ENCODE results near the gene NHS. TPM values are rescaled to one million over a fixed set of nuclear protein-coding genes. Genes with fewer than 3 reads are reported as not detected.

NHS gene
- total RNA-seq, 1 donor from 2014 or later, result 14.9 TPM

DNA sequence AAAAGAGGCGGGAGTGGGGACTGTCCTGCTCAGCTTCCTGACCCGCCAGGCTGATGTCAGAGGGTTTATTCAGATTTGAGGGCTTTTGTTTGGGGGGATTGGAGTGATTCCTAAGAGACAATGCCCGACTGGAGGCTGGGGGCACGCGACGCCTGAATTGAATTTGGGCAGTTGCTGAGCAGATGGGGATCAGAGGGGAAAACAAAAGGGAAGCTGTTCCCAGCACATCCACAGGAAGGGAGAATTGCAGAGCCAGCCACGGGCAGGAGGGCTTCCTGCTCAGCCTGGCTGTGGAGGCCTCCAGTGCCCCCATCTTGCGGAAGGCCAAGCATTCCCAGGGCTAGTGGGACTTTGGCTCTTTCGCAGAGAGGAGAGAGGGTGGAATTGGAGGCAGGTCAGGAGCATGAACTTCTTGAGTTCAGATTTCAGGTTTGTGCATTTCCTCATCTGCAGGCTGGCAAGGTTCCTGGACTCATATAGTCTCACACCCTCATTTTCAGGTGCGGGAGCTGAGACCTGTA is 162.8 kb downstream of the NHS start:
- Mint-ChIP-seq H3K27ac (ENCODE audit: unreplicated experiment) (no peak overlapping the region), H3K4me3 (ENCODE audit: unreplicated experiment) (no peak overlapping the region), H3K9me3 (ENCODE audit: low read depth) (no peaks in the 10 kb centered on the region), H3K27me3 (ENCODE audit: low read depth) (no peaks in the 10 kb centered on the region), H3K4me1 (ENCODE audit: low read depth) (no peaks in the 10 kb centered on the region), H3K36me3 (ENCODE audit: low read depth) (no peaks in the 10 kb centered on the region)
- DNase-seq (ENCODE audit: low spot score), result no peak
- TF ChIP-seq, protein P1, sequence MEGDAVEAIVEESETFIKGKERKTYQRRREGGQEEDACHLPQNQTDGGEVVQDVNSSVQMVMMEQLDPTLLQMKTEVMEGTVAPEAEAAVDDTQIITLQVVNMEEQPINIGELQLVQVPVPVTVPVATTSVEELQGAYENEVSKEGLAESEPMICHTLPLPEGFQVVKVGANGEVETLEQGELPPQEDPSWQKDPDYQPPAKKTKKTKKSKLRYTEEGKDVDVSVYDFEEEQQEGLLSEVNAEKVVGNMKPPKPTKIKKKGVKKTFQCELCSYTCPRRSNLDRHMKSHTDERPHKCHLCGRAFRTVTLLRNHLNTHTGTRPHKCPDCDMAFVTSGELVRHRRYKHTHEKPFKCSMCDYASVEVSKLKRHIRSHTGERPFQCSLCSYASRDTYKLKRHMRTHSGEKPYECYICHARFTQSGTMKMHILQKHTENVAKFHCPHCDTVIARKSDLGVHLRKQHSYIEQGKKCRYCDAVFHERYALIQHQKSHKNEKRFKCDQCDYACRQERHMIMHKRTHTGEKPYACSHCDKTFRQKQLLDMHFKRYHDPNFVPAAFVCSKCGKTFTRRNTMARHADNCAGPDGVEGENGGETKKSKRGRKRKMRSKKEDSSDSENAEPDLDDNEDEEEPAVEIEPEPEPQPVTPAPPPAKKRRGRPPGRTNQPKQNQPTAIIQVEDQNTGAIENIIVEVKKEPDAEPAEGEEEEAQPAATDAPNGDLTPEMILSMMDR (IDR thresholded peaks at IDR 0.05), result no peak

DNA sequence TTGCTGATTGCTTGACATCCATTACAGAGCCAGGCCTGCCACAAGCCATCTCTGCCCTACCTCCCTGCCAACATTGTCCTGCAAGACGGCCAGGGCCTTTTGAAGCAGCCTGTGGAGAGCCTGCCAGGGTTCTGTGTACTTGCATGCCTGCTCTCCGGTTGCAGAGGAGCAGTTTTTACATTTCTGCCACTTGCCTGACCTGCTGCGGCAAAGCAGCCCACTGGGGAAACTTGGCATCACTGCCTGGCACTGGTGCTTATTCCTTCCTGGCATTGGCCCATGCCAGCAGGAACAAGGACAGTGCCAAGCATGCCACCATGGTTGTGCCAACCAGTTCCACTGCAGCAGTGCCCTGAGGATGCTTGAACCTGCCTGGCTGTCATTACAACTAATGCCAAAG is 167.1 kb downstream of the NHS start:
- no peak overlapping the region for H3K4me3 Mint-ChIP-seq (ENCODE audit: unreplicated experiment)
- no peaks in the 10 kb centered on the region for H3K9me3 Mint-ChIP-seq (ENCODE audit: low read depth)
- no peaks in the 10 kb centered on the region for H3K36me3 Mint-ChIP-seq (ENCODE audit: low read depth)
- peaks cover 8% of the 10 kb centered on the region for H3K4me1 Mint-ChIP-seq (ENCODE audit: low read depth)
- H3K27me3 Mint-ChIP-seq (ENCODE audit: low read depth), result no peaks in the 10 kb centered on the region
- TF ChIP-seq, protein P1 (IDR thresholded peaks at IDR 0.05), result no peak
- no peak overlapping the region for H3K27ac Mint-ChIP-seq (ENCODE audit: unreplicated experiment)
- DNase-seq (ENCODE audit: low spot score), result no peak

DNA sequence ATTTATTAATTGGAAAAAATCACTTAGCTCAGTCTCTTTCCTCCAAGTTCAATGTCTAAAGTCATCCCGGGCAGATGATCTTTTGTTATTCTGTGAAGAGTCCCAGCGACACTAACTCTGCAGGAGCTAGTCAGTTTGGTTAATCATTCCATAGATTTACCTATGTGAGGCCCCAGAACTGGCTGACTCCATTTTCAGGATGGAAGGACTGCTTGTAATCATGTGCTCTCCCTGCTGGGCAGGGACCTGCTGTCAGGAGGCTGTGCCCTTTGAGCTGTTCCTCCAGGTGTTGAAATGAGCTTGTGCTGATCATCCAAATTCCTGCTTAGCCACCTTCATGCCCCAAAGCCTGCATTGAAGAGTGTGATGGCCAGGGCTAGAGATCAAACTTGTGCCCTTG is 169.8 kb downstream of the NHS start:
- no peak for DNase-seq (ENCODE audit: low spot score)
- H3K9me3 Mint-ChIP-seq (ENCODE audit: low read depth), result no peaks in the 10 kb centered on the region
- H3K4me1 Mint-ChIP-seq (ENCODE audit: low read depth), result peaks cover 35% of the 10 kb centered on the region
- H3K27ac Mint-ChIP-seq (ENCODE audit: unreplicated experiment), result no peak overlapping the region
- no peak overlapping the region for H3K4me3 Mint-ChIP-seq (ENCODE audit: unreplicated experiment)
- H3K27me3 Mint-ChIP-seq (ENCODE audit: low read depth), result no peaks in the 10 kb centered on the region
- no peaks in the 10 kb centered on the region for H3K36me3 Mint-ChIP-seq (ENCODE audit: low read depth)
- TF ChIP-seq, protein P1 (IDR thresholded peaks at IDR 0.05), result no peak

DNA sequence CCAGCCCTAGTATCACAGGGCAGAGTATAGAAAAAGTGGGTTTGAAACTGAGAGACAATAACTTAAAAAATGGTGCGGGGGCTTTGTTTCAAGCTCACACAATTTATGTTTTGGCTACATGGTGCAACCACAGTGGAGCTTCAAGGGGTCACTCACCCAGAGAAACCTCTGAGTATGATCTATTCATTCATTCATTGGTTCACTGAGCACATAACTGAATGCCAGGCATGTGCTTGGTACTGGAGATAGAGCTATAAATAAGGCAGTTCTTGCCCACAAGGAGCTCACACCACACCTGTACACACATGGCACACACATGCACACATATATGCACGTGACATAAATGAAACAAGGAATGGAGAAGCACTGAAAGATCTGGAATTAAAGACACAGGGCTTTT is 171.4 kb downstream of the NHS start:
- H3K27me3 Mint-ChIP-seq (ENCODE audit: low read depth), result no peaks in the 10 kb centered on the region
- H3K9me3 Mint-ChIP-seq (ENCODE audit: low read depth), result no peaks in the 10 kb centered on the region
- TF ChIP-seq, protein P1 (IDR thresholded peaks at IDR 0.05), result no peak
- H3K36me3 Mint-ChIP-seq (ENCODE audit: low read depth), result no peaks in the 10 kb centered on the region
- no peak overlapping the region for H3K27ac Mint-ChIP-seq (ENCODE audit: unreplicated experiment)
- no peak overlapping the region for H3K4me3 Mint-ChIP-seq (ENCODE audit: unreplicated experiment)
- DNase-seq (ENCODE audit: low spot score), result no peak
- peaks cover 39% of the 10 kb centered on the region for H3K4me1 Mint-ChIP-seq (ENCODE audit: low read depth)

DNA sequence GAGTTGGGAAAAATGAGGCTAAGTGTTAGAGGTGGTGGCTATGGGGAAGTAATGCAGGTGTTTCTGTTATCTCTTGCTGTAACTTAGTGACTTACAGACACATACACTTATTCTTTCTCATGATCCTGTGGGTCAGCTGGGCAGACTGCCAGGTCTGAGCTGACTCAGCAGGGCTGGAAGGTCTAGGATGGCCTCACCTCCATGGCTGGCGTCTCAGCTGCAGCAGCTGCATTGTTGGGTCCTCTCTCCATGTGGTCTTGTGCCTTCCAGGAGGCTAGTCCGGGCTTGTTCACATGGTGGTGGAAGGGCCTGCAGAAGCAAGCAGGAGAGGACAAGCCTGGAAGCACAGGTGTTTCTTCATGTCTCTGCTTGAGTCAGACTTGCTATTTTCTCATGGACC is 172.7 kb downstream of the NHS start:
- TF ChIP-seq, protein P1 (IDR thresholded peaks at IDR 0.05), result no peak
- Mint-ChIP-seq H3K27ac (ENCODE audit: unreplicated experiment) (peak overlapping the region; percentile 76), H3K27me3 (ENCODE audit: low read depth) (no peaks in the 10 kb centered on the region), H3K36me3 (ENCODE audit: low read depth) (no peaks in the 10 kb centered on the region), H3K4me1 (ENCODE audit: low read depth) (peaks cover 47% of the 10 kb centered on the region), H3K9me3 (ENCODE audit: low read depth) (no peaks in the 10 kb centered on the region), H3K4me3 (ENCODE audit: unreplicated experiment) (no peak overlapping the region)
- DNase-seq (ENCODE audit: low spot score), result no peak
